ENCODE data around the gene GRHPR. TPM values are rescaled to one million over a fixed set of nuclear protein-coding genes. Genes with fewer than 3 reads are reported as not detected.

Gene GRHPR
- total and polyA plus RNA-seq, 2 of the 8 experiments (the other 6 are each of a cell fraction or from before 2014, with no cell fraction given): 97.0 to 201 TPM

GRCh38 chr9:37374892-37375291 lies 47.6 kb upstream of the GRHPR start:
- Histone ChIP-seq H3K56ac (replicated peaks; ENCODE audit: insufficient read length, low read depth, low read length) (no peak overlapping the region), H3K4me2 (ENCODE audit: insufficient read depth in 1 of 2, low read depth in 2 of 2, low read length in 2 of 2) (no peak overlapping the region), H3K23me2 (ENCODE audit: low read depth, low read length) (no peaks in the 10 kb centered on the region; the same call in 1 of the 2 replicates), H3K4me3 (ENCODE audit: extremely low read depth in 1 of 4, insufficient read depth in 2 of 4, low read depth in 3 of 4, low read length in 4 of 4) (no peak overlapping the region), H2BK120ac (replicated peaks; ENCODE audit: low read depth, low read length) (no peak overlapping the region), H3K79me1 (ENCODE audit: low read depth, low read length) (no peaks in the 10 kb centered on the region), H3K36me3 (ENCODE audit: control insufficient read depth in 2 of 4, insufficient read depth in 4 of 4, low read length in 3 of 4) (no peaks in the 10 kb centered on the region), H2BK15ac (ENCODE audit: low read length) (peak overlapping the region; percentile 61; the same call in 1 of the 2 replicates), H3K4ac (replicated peaks; ENCODE audit: insufficient read length, low read depth, low read length) (no peak overlapping the region), H3K4me1 (replicated peaks in 1 of 4; ENCODE audit: control insufficient read depth in 3 of 4, insufficient read depth in 4 of 4, low read length in 3 of 4) (0 out of 7 replicates have a peak, but pooled peaks cover 0 to 2% (median 0%) of the 10 kb centered on the region in 4 experiments), H2AFZ (ENCODE audit: low read length) (no peak overlapping the region), H2BK5ac (ENCODE audit: low read depth, low read length) (no peak overlapping the region), H3K79me2 (ENCODE audit: control insufficient read depth in 1 of 2, insufficient read depth in 2 of 2, low read length in 2 of 2) (no peaks in the 10 kb centered on the region), H3K27ac (ENCODE audit: low read depth, low read length) (no peak overlapping the region), H3K27me3 (replicated peaks in 1 of 4; ENCODE audit: control insufficient read depth in 3 of 4, extremely low read depth in 1 of 4, insufficient read depth in 3 of 4, low read length in 3 of 4) (no peaks in the 10 kb centered on the region), H3K23ac (ENCODE audit: insufficient read length) (no peak overlapping the region), H3K18ac (ENCODE audit: extremely low read depth, low read length) (no peak overlapping the region), H2BK12ac (ENCODE audit: low read depth, low read length) (no peak overlapping the region), H4K20me1 (replicated peaks in 1 of 2; ENCODE audit: control insufficient read depth in 1 of 2, insufficient read depth in 2 of 2, low read length in 2 of 2) (no peaks in the 10 kb centered on the region), H4K91ac (replicated peaks; ENCODE audit: insufficient read length, low read length) (no peak overlapping the region), H2AK5ac (ENCODE audit: low read depth, low read length) (no peak overlapping the region), H3K9ac (replicated peaks in 1 of 4; ENCODE audit: extremely low read depth in 1 of 4, low read depth in 3 of 4, low read length in 3 of 4) (no peak overlapping the region), H4K8ac (ENCODE audit: extremely low read depth, insufficient read depth, low read length) (no peak overlapping the region), H2BK20ac (ENCODE audit: low read length) (no peak overlapping the region), H3K14ac (ENCODE audit: insufficient read length) (no peak overlapping the region), H4K5ac (ENCODE audit: insufficient read length, low read depth, low read length) (no peak overlapping the region), H3K9me3 (ENCODE audit: insufficient read depth in 2 of 2, low read depth in 1 of 2, low read length in 1 of 2) (no peaks in the 10 kb centered on the region)
- no peak for FAIRE-seq
- DNase-seq (ENCODE audit: low read depth in 1 of 2, low spot score in 2 of 2): no peak
- TF ChIP-seq CREB1 (IDR thresholded peaks at IDR 0.05): no peak
- no peak for TF ChIP-seq RNF2 (IDR thresholded peaks at IDR 0.05; ENCODE audit: borderline replicate concordance, low read depth, low read length, missing control alignments, poor library complexity, severe bottlenecking)
- TF ChIP-seq RAD21 (IDR thresholded peaks at IDR 0.05 in 1 of 2, conservative IDR thresholded peaks at IDR 0.05 in 1 of 2; ENCODE audit: low read depth in 2 of 2, low read length in 2 of 2): no peak
- TF ChIP-seq CEBPB (IDR thresholded peaks at IDR 0.05; ENCODE audit: low read depth, low read length): no peak
- ChIA-PET POLR2A (ENCODE audit: partially characterized antibody) (no interaction called here), CTCF (ENCODE audit: partially characterized antibody) (interaction anchor here (1.2 to 2.6 kb wide), 5 partner anchors 10 to 147 kb away, joined by 3 to 11 read pairs (median 6); no protein-coding TSS in a partner anchor)
- 90% methylated on average over 6 of the region's 6 CpGs; no CpG with 5 or more reads in 1 of the 2 experiments for WGBS, 2 experiments (ENCODE audit: extremely low coverage in 1 of 2, insufficient coverage in 1 of 2, insufficient read length in 1 of 2, insufficient replicate concordance in 2 of 2, low coverage in 1 of 2, low lambda C conversion rate in 2 of 2, missing lambda C conversion rate in 1 of 2)

Data from H1 (cell line).